SK-N-SH (cell line): ENCODE results near the gene HOXC6. TPM values are rescaled to one million over a fixed set of nuclear protein-coding genes. Genes with fewer than 3 reads are reported as not detected.

Experiments used
- CTCF ChIA-PET: fragments of 300-600, 350-600 bp; formaldehyde crosslinking; extraction: SDS; loops from one replicate; lab custom pipeline; 2021; lab: Yijun Ruan, JAX
- POLR2A ChIA-PET: fragments of 350-600 bp; sonication (Branson Sonifier 250); formaldehyde crosslinking; extraction: SDS; loops from one replicate; lab custom pipeline; 2020; ENCODE audit warnings: antibody characterized with exemption, inconsistent platforms; lab: Yijun Ruan, JAX
- DNase-seq: peaks from one replicate; pipeline ENCODE4 v3.0.0; 2012
- H2AFZ ChIP-seq: fragments of 200-600 bp; sonication (generic); 2 replicates; pipeline ENCODE4 v1.8.1; 2016; ENCODE audit warnings: antibody characterized with exemption, mild to moderate bottlenecking, low read depth
- H3F3A ChIP-seq: fragments of 200-600 bp; sonication (generic); replicated peaks from 2 replicates; pipeline ENCODE3; 2016; ENCODE audit warnings: antibody characterized with exemption, mild to moderate bottlenecking; ENCODE audit not compliant: insufficient read depth
- H3K27ac ChIP-seq, 2 experiments: fragments of 200-500 bp in 1 of 2; fragments of 200-600 bp in 1 of 2; sonication (Bioruptor generic) in 1 of 2; sonication (generic), shearing (Covaris generic) in 1 of 2; 2 replicates each; pipeline versions ENCODE4 v1.5.1 to v1.6.1; 2014 to 2016; ENCODE audit warnings: low read depth in 2 of 2, inconsistent platforms in 1 of 2, low read length in 1 of 2, mild to moderate bottlenecking in 1 of 2, mixed read lengths in 1 of 2
- H3K27me3 ChIP-seq: fragments of 200-600 bp; sonication (generic), shearing (Covaris generic); 2 replicates; pipeline ENCODE4 v1.6.1; 2016; ENCODE audit warnings: mixed run types; ENCODE audit not compliant: insufficient read depth
- H3K36me3 ChIP-seq, 2 experiments: fragments of 200-500 bp in 1 of 2; fragments of 200-600 bp in 1 of 2; sonication (Bioruptor generic) in 1 of 2; sonication (generic) in 1 of 2; replicated peaks in 1 of 2; 2 replicates each; pipeline versions ENCODE3 to v1.5.1; 2014 to 2016; ENCODE audit warnings: low read length in 1 of 2, mild to moderate bottlenecking in 1 of 2; ENCODE audit not compliant: insufficient read depth in 2 of 2, control insufficient read depth in 1 of 2
- H3K4me1 ChIP-seq, 2 experiments: fragments of 200-500 bp in 1 of 2; fragments of 200-600 bp in 1 of 2; sonication (Bioruptor generic) in 1 of 2; sonication (generic), shearing (Covaris generic) in 1 of 2; 2 replicates each; pipeline versions ENCODE4 v1.5.1 to v1.6.1; 2014 to 2016; ENCODE audit warnings: low read depth in 1 of 2, low read length in 1 of 2, mixed run types in 1 of 2; ENCODE audit not compliant: insufficient read depth in 2 of 2, control insufficient read depth in 1 of 2
- H3K4me2 ChIP-seq: fragments of 200-600 bp; sonication (generic), shearing (Covaris generic); 2 replicates; pipeline ENCODE4 v1.6.1; 2017; ENCODE audit warnings: mixed run types
- H3K4me3 ChIP-seq, 2 experiments: fragments of 200-500 bp in 1 of 2; fragments of 200-600 bp in 1 of 2; sonication (Bioruptor generic) in 1 of 2; sonication (generic), shearing (Covaris generic) in 1 of 2; 2 replicates each; pipeline versions ENCODE4 v1.5.1 to v1.8.1; 2014 to 2016; ENCODE audit warnings: low read depth in 2 of 2, inconsistent platforms in 1 of 2, low read length in 1 of 2, mild to moderate bottlenecking in 1 of 2, mixed read lengths in 1 of 2, moderate library complexity in 1 of 2
- H3K79me2 ChIP-seq: fragments of 200-600 bp; sonication (generic); 2 replicates; pipeline ENCODE4 v1.8.1; 2017; ENCODE audit warnings: mild to moderate bottlenecking; ENCODE audit not compliant: insufficient read depth
- H3K9ac ChIP-seq: fragments of 200-600 bp; sonication (generic); 2 replicates; pipeline ENCODE4 v1.6.1; 2017; ENCODE audit warnings: mixed run types
- H3K9me2 ChIP-seq: fragments of 200-600 bp; sonication (generic); 2 replicates; pipeline ENCODE4 v1.6.1; 2017; ENCODE audit warnings: mixed run types
- H3K9me3 ChIP-seq: fragments of 200-600 bp; sonication (generic); 2 replicates; pipeline ENCODE4 v1.6.1; 2017; ENCODE audit warnings: mixed run types, mild to moderate bottlenecking, moderate library complexity
- H4K20me1 ChIP-seq: fragments of 200-600 bp; sonication (generic); 2 replicates; pipeline ENCODE4 v1.6.1; 2017; ENCODE audit warnings: mild to moderate bottlenecking, mixed run types; ENCODE audit not compliant: insufficient read depth
- EP300 ChIP-seq, 2 experiments: IDR thresholded peaks; 2 replicates each; pipeline versions ENCODE4 v1.4.0 to v1.6.1; 2012; ENCODE audit warnings: borderline replicate concordance in 1 of 2, low read depth in 1 of 2, low read length in 1 of 2
- FOSL2 ChIP-seq: IDR thresholded peaks from 2 replicates; pipeline ENCODE4 v1.4.0; 2012; ENCODE audit warnings: low read depth, mild to moderate bottlenecking, moderate library complexity, borderline replicate concordance
- GABPA ChIP-seq: IDR thresholded peaks from 2 replicates; pipeline ENCODE4 v1.4.0; 2012; ENCODE audit warnings: low read depth, mild to moderate bottlenecking
- GATA2 ChIP-seq: sonication (generic); formaldehyde crosslinking; IDR thresholded peaks from 2 replicates; pipeline ENCODE4 v1.5.0; 2020; ENCODE audit warnings: mild to moderate bottlenecking, missing genetic modification reagents
- JUND ChIP-seq: IDR thresholded peaks from 2 replicates; pipeline ENCODE4 v1.4.0; 2012
- MAX ChIP-seq: IDR thresholded peaks from 2 replicates; pipeline ENCODE4 v1.4.0; 2012; ENCODE audit warnings: low read depth
- MEF2A ChIP-seq: IDR thresholded peaks from 2 replicates; pipeline ENCODE4 v1.4.0; 2012; ENCODE audit warnings: low read depth, borderline replicate concordance
- MXI1 ChIP-seq: IDR thresholded peaks from 2 replicates; pipeline ENCODE4 v1.6.1; 2012; ENCODE audit warnings: mild to moderate bottlenecking, low read depth, low read length, improper control_type of control experiment
- NFIC ChIP-seq: IDR thresholded peaks from 2 replicates; pipeline ENCODE4 v1.4.0; 2012; ENCODE audit warnings: borderline replicate concordance
- NRF1 ChIP-seq: IDR thresholded peaks from 2 replicates; pipeline ENCODE4 v1.6.1; 2012; ENCODE audit warnings: low read depth, mild to moderate bottlenecking, low read length
- PBX3 ChIP-seq: IDR thresholded peaks from 2 replicates; pipeline ENCODE4; 2012
- REST ChIP-seq: IDR thresholded peaks from 2 replicates; pipeline ENCODE4 v1.6.1; 2012; ENCODE audit warnings: mild to moderate bottlenecking, low read depth, low read length, moderate library complexity
- RFX5 ChIP-seq: IDR thresholded peaks from 2 replicates; pipeline ENCODE4 v1.6.1; 2012; ENCODE audit warnings: mild to moderate bottlenecking, improper control_type of control experiment, low read length
- RXRA ChIP-seq: IDR thresholded peaks from 2 replicates; pipeline ENCODE4 v1.4.0; 2012; ENCODE audit warnings: low read depth, mild to moderate bottlenecking, borderline replicate concordance
- SMC3 ChIP-seq: IDR thresholded peaks from 2 replicates; pipeline ENCODE4 v1.6.1; 2012; ENCODE audit warnings: low read depth, low read length, improper control_type of control experiment
- TAF1 ChIP-seq: IDR thresholded peaks from 2 replicates; pipeline ENCODE4 v1.6.1; 2012; ENCODE audit warnings: low read depth, mild to moderate bottlenecking, low read length, moderate library complexity, borderline replicate concordance
- TEAD4 ChIP-seq: IDR thresholded peaks from 2 replicates; pipeline ENCODE4 v1.4.0; 2012; ENCODE audit warnings: mild to moderate bottlenecking, borderline replicate concordance; ENCODE audit not compliant: insufficient read depth
- USF1 ChIP-seq: IDR thresholded peaks from 2 replicates; pipeline ENCODE4 v1.4.0; 2012; ENCODE audit warnings: low read depth, borderline replicate concordance
- USF2 ChIP-seq: fragments of 150-350 bp; IDR thresholded peaks from 2 replicates; pipeline ENCODE4 v1.6.1; 2017; ENCODE audit warnings: antibody characterized with exemption, low read length, low read depth, borderline replicate concordance
- YY1 ChIP-seq: IDR thresholded peaks from 2 replicates; pipeline ENCODE4 v1.4.0; 2012; ENCODE audit warnings: low read depth, mild to moderate bottlenecking
- polyA plus RNA-seq, 3 experiments: library from polyadenylated mRNA; depleted of rRNA; stranded (reverse); fragments of >200 nt; gene quantifications; 2 replicates each; pipeline ENCODE4 v1.2.3, GENCODE V29; 2012

Gene HOXC6
- polyA plus RNA-seq, 1 of the 3 experiments (the other 2 are of a cell fraction), result 9.1 TPM

GRCh38 chr12:54056110-54056509, 27.9 kb downstream of the HOXC6 start:
- peak overlapping the region; percentile 55 to 82; a peak in 3 of 4 replicates for H3K4me3 ChIP-seq
- no peak for DNase-seq
- no peak overlapping the region for H3K27ac ChIP-seq
- TF ChIP-seq USF1 (no peak), TEAD4 (no peak), MEF2A (no peak), RFX5 (no peak), EP300 (IDR thresholded peaks at IDR 0.05; ENCODE audit: borderline replicate concordance in 1 of 2, low read depth in 1 of 2, low read length in 1 of 2) (no peak), USF2 (no peak), GATA2 (no peak), GABPA (no peak), JUND (no peak), PBX3 (no peak), MAX (no peak), RXRA (no peak), MXI1 (no peak), SMC3 (no peak), REST (no peak), NRF1 (no peak), YY1 (no peak), FOSL2 (no peak), NFIC (no peak), TAF1 (no peak)
- no peaks in the 10 kb centered on the region for H4K20me1 ChIP-seq
- peaks cover 25% of the 10 kb centered on the region for H3K79me2 ChIP-seq
- no peak overlapping the region for H3K9ac ChIP-seq
- no peaks in the 10 kb centered on the region for H3K9me3 ChIP-seq
- ChIA-PET CTCF (interaction anchor here (0.6 to 5.0 kb wide), 9 partner anchors 9 to 159 kb away, joined by 3 to 45 read pairs (median 4); partner anchors contain the start of gene HOXC5), POLR2A (no interaction called here)
- peaks cover 0 to 6% of the 10 kb centered on the region in 2 experiments for H3K36me3 ChIP-seq
- peaks cover 8% of the 10 kb centered on the region for H3F3A ChIP-seq
- H3K27me3 ChIP-seq, result no peaks in the 10 kb centered on the region
- peaks cover 15 to 37% of the 10 kb centered on the region in 2 experiments; a peak in 3 of 4 replicates for H3K4me1 ChIP-seq
- peak overlapping the region; percentile 74 for H3K4me2 ChIP-seq
- no peak overlapping the region for H2AFZ ChIP-seq
- no peaks in the 10 kb centered on the region for H3K9me2 ChIP-seq
